ENCODE results near the gene TOR4A.
A peak's percentile ranks its signal among the peaks of the same experiment; 100 is the strongest.

The TOR4A gene

GRCh38 chr9:137300567-137301080, 23.1 kb downstream of the TOR4A start:
- Histone ChIP-seq H3K27me3 (ENCODE audit: control insufficient read depth in 5 of 5, insufficient read depth in 4 of 5, low read length in 5 of 5) (peaks cover 42 to 66% (median 62%) of the 10 kb centered on the region in 5 donors), H3K27ac (ENCODE audit: low read depth, low read length) (peak overlapping the region; percentile 41), H3K4me1 (ENCODE audit: control insufficient read depth in 5 of 5, insufficient read depth in 5 of 5, low read length in 5 of 5) (peaks cover 5 to 78% (median 60%) of the 10 kb centered on the region in 5 donors), H3K4me3 (ENCODE audit: low read depth in 1 of 5, low read length in 5 of 5) (peak overlapping the region; percentile 37 to 92 (median 73)), H3K36me3 (ENCODE audit: control insufficient read depth in 5 of 5, insufficient read depth in 5 of 5, low read length in 5 of 5) (peaks cover 0 to 3% (median 0%) of the 10 kb centered on the region in 5 donors), H3K9ac (ENCODE audit: low read length in 5 of 5) (peak overlapping the region in 1 of 5 donors; percentile 62), H3K9me3 (ENCODE audit: control insufficient read depth in 5 of 5, low read length in 5 of 5) (no peaks in the 10 kb centered on the region)

GRCh38 chr9:137301081-137301947, 23.8 kb downstream of the TOR4A start:
- H3K9ac ChIP-seq (ENCODE audit: low read length in 5 of 5): peak overlapping the region in 2 of 5 donors; percentile 62 to 73
- H3K9me3 ChIP-seq (ENCODE audit: control insufficient read depth in 5 of 5, low read length in 5 of 5): no peaks in the 10 kb centered on the region
- peak overlapping the region; percentile 41 for H3K27ac ChIP-seq (ENCODE audit: low read depth, low read length)
- peaks cover 46 to 72% (median 66%) of the 10 kb centered on the region in 5 donors for H3K27me3 ChIP-seq (ENCODE audit: control insufficient read depth in 5 of 5, insufficient read depth in 4 of 5, low read length in 5 of 5)
- H3K4me1 ChIP-seq (ENCODE audit: control insufficient read depth in 5 of 5, insufficient read depth in 5 of 5, low read length in 5 of 5): peaks cover 5 to 83% (median 64%) of the 10 kb centered on the region in 5 donors
- H3K4me3 ChIP-seq (ENCODE audit: low read depth in 1 of 5, low read length in 5 of 5): peak overlapping the region; percentile 44 to 92 (median 73)
- H3K36me3 ChIP-seq (ENCODE audit: control insufficient read depth in 5 of 5, insufficient read depth in 5 of 5, low read length in 5 of 5): peaks cover 0 to 3% (median 0%) of the 10 kb centered on the region in 5 donors

- Histone ChIP-seq H3K27me3 (ENCODE audit: control insufficient read depth in 5 of 5, insufficient read depth in 4 of 5, low read length in 5 of 5) (peaks cover 38 to 73% (median 68%) of the 10 kb centered on the region in 5 donors), H3K9me3 (ENCODE audit: control insufficient read depth in 5 of 5, low read length in 5 of 5) (no peaks in the 10 kb centered on the region), H3K9ac (ENCODE audit: low read length in 5 of 5) (peak within 1 kb of the TSS in 2 of 5 donors; percentile 62 to 73), H3K27ac (ENCODE audit: low read depth, low read length) (peak within 1 kb of the TSS; percentile 41), H3K36me3 (ENCODE audit: control insufficient read depth in 5 of 5, insufficient read depth in 5 of 5, low read length in 5 of 5) (peaks cover 0 to 3% (median 0%) of the 10 kb centered on the region in 5 donors), H3K4me1 (ENCODE audit: control insufficient read depth in 5 of 5, insufficient read depth in 5 of 5, low read length in 5 of 5) (peaks cover 5 to 83% (median 64%) of the 10 kb centered on the region in 5 donors), H3K4me3 (ENCODE audit: low read depth in 1 of 5, low read length in 5 of 5) (peak within 1 kb of the TSS in 4 of 5 donors; percentile 61 to 92 (median 77))
These were observed 24.6 kb downstream of the TOR4A start, which contains the start of gene NRARP for GRCh38 chr9:137302118-137302448. Gene NRARP, minus strand, starts transcription at chr9:137302271. Its CDS starts 343 bp downstream, at chr9:137301928.

- Histone ChIP-seq H3K36me3 (ENCODE audit: control insufficient read depth in 5 of 5, insufficient read depth in 5 of 5, low read length in 5 of 5) (peaks cover 0 to 3% (median 0%) of the 10 kb centered on the region in 5 donors), H3K27ac (ENCODE audit: low read depth, low read length) (peak overlapping the region; percentile 41), H3K4me3 (ENCODE audit: low read depth in 1 of 5, low read length in 5 of 5) (peak overlapping the region in 4 of 5 donors; percentile 37 to 60 (median 46)), H3K9me3 (ENCODE audit: control insufficient read depth in 5 of 5, low read length in 5 of 5) (no peaks in the 10 kb centered on the region), H3K9ac (ENCODE audit: low read length in 5 of 5) (peak overlapping the region in 2 of 5 donors; percentile 39 to 66), H3K27me3 (ENCODE audit: control insufficient read depth in 5 of 5, insufficient read depth in 4 of 5, low read length in 5 of 5) (peaks cover 37 to 74% (median 72%) of the 10 kb centered on the region in 5 donors), H3K4me1 (ENCODE audit: control insufficient read depth in 5 of 5, insufficient read depth in 5 of 5, low read length in 5 of 5) (peaks cover 5 to 83% (median 68%) of the 10 kb centered on the region in 5 donors)
These were observed 25.1 kb downstream of the TOR4A start for GRCh38 chr9:137302449-137303150.

GRCh38 chr9:137303151-137303892, 25.8 kb downstream of the TOR4A start:
- H3K9me3 ChIP-seq (ENCODE audit: control insufficient read depth in 5 of 5, low read length in 5 of 5): no peaks in the 10 kb centered on the region
- peak overlapping the region; percentile 41 for H3K27ac ChIP-seq (ENCODE audit: low read depth, low read length)
- peak overlapping the region in 3 of 5 donors; percentile 39 to 60 (median 54) for H3K4me3 ChIP-seq (ENCODE audit: low read depth in 1 of 5, low read length in 5 of 5)
- H3K9ac ChIP-seq (ENCODE audit: low read length in 5 of 5): peak overlapping the region in 2 of 5 donors; percentile 25 to 39
- H3K36me3 ChIP-seq (ENCODE audit: control insufficient read depth in 5 of 5, insufficient read depth in 5 of 5, low read length in 5 of 5): peaks cover 0 to 3% (median 0%) of the 10 kb centered on the region in 5 donors
- peaks cover 33 to 74% (median 69%) of the 10 kb centered on the region in 5 donors for H3K27me3 ChIP-seq (ENCODE audit: control insufficient read depth in 5 of 5, insufficient read depth in 4 of 5, low read length in 5 of 5)
- peaks cover 5 to 77% (median 64%) of the 10 kb centered on the region in 5 donors for H3K4me1 ChIP-seq (ENCODE audit: control insufficient read depth in 5 of 5, insufficient read depth in 5 of 5, low read length in 5 of 5)

- Histone ChIP-seq H3K9ac (ENCODE audit: low read length in 5 of 5) (peak overlapping the region in 1 of 5 donors; percentile 25), H3K27me3 (ENCODE audit: control insufficient read depth in 5 of 5, insufficient read depth in 4 of 5, low read length in 5 of 5) (peaks cover 27 to 68% (median 63%) of the 10 kb centered on the region in 5 donors), H3K4me1 (ENCODE audit: control insufficient read depth in 5 of 5, insufficient read depth in 5 of 5, low read length in 5 of 5) (peaks cover 5 to 71% (median 59%) of the 10 kb centered on the region in 5 donors), H3K27ac (ENCODE audit: low read depth, low read length) (no peak overlapping the region), H3K9me3 (ENCODE audit: control insufficient read depth in 5 of 5, low read length in 5 of 5) (no peaks in the 10 kb centered on the region), H3K4me3 (ENCODE audit: low read depth in 1 of 5, low read length in 5 of 5) (peak overlapping the region in 1 of 5 donors; percentile 54), H3K36me3 (ENCODE audit: control insufficient read depth in 5 of 5, insufficient read depth in 5 of 5, low read length in 5 of 5) (peaks cover 0 to 3% (median 0%) of the 10 kb centered on the region in 5 donors)
These were observed 26.4 kb downstream of the TOR4A start for GRCh38 chr9:137303893-137304382.

- Histone ChIP-seq H3K27ac (ENCODE audit: low read depth, low read length) (peak overlapping the region; percentile 54), H3K9ac (ENCODE audit: low read length in 5 of 5) (no peak overlapping the region), H3K27me3 (ENCODE audit: control insufficient read depth in 5 of 5, insufficient read depth in 4 of 5, low read length in 5 of 5) (peaks cover 22 to 62% (median 57%) of the 10 kb centered on the region in 5 donors)
These were observed 27.0 kb downstream of the TOR4A start for GRCh38 chr9:137304383-137305059.

GRCh38 chr9:137305060-137305797, 27.7 kb downstream of the TOR4A start:
- Histone ChIP-seq H3K4me3 (ENCODE audit: low read depth in 1 of 5, low read length in 5 of 5) (peak overlapping the region in 3 of 5 donors; percentile 39 to 49 (median 41)), H3K27me3 (ENCODE audit: control insufficient read depth in 5 of 5, insufficient read depth in 4 of 5, low read length in 5 of 5) (peaks cover 16 to 56% (median 53%) of the 10 kb centered on the region in 5 donors), H3K9me3 (ENCODE audit: control insufficient read depth in 5 of 5, low read length in 5 of 5) (no peaks in the 10 kb centered on the region), H3K36me3 (ENCODE audit: control insufficient read depth in 5 of 5, insufficient read depth in 5 of 5, low read length in 5 of 5) (no peaks in the 10 kb centered on the region), H3K9ac (ENCODE audit: low read length in 5 of 5) (peak overlapping the region in 1 of 5 donors; percentile 2), H3K27ac (ENCODE audit: low read depth, low read length) (peak overlapping the region; percentile 54), H3K4me1 (ENCODE audit: control insufficient read depth in 5 of 5, insufficient read depth in 5 of 5, low read length in 5 of 5) (peaks cover 5 to 66% (median 54%) of the 10 kb centered on the region in 5 donors)

More at GRCh38 chr9:137304383-137305059, 27.0 kb downstream of the TOR4A start:
- Histone ChIP-seq H3K4me1 (ENCODE audit: control insufficient read depth in 5 of 5, insufficient read depth in 5 of 5, low read length in 5 of 5) (peaks cover 5 to 66% (median 54%) of the 10 kb centered on the region in 5 donors), H3K9me3 (ENCODE audit: control insufficient read depth in 5 of 5, low read length in 5 of 5) (no peaks in the 10 kb centered on the region), H3K4me3 (ENCODE audit: low read depth in 1 of 5, low read length in 5 of 5) (no peak overlapping the region), H3K36me3 (ENCODE audit: control insufficient read depth in 5 of 5, insufficient read depth in 5 of 5, low read length in 5 of 5) (no peaks in the 10 kb centered on the region)

All from subcutaneous abdominal adipose tissue (tissue), 5 donors.